GM12878 (cell line): ENCODE results near the gene PCK1. TPM values are rescaled to one million over a fixed set of nuclear protein-coding genes. Genes with fewer than 3 reads are reported as not detected.

Experiments
- ATAC-seq: fragments of 200-7000 bp; cut with Tn5 transposase; 3 replicates; pipeline ENCODE4 v1.9.1; 2020; ENCODE audit warnings: mild to moderate bottlenecking, moderate library complexity
- BruUV-seq: library from RNA; stranded (reverse); fragments of 400-500 nt; replicated peaks from 2 replicates; lab custom pipeline; 2021; lab: Mats Ljungman, UMichigan
- CTCF ChIA-PET: fragments of 300-600 bp; sonication (Branson Sonifier 250); formaldehyde crosslinking; extraction: SDS; loops from one replicate; lab custom pipeline; 2021; ENCODE audit warnings: inconsistent platforms; lab: Yijun Ruan, JAX
- POLR2A ChIA-PET: fragments of 350-600 bp; formaldehyde crosslinking; extraction: SDS; loops from one replicate; lab custom pipeline; 2021; ENCODE audit warnings: inconsistent platforms; lab: Charles Lee
- RAD21 ChIA-PET: fragments of 300-600 bp; sonication (Branson Sonifier 250); formaldehyde crosslinking; loops from one replicate; lab custom pipeline; 2023; ENCODE audit warnings: antibody characterized with exemption; ENCODE audit not compliant: unreplicated experiment; lab: Charles Lee
- SMC1A ChIA-PET: fragments of 300-600 bp; sonication (Branson Sonifier 250); formaldehyde crosslinking; loops from one replicate; lab custom pipeline; 2023; ENCODE audit not compliant: unreplicated experiment, uncharacterized antibody; lab: Charles Lee
- DNase-seq: peaks from one replicate; pipeline ENCODE4 v3.0.0-alpha.2; 2011; ENCODE audit warnings: low read depth, low spot score
- FAIRE-seq: peaks from 3 replicates; lab custom pipeline; 2011; peaks lifted over from hg19 to GRCh38; lab: Jason Lieb, UNC
- H2AFZ ChIP-seq: 2 replicates; pipeline ENCODE4 v1.6.0; 2011; ENCODE audit warnings: low read depth, low read length, control low read depth; ENCODE audit not compliant: control insufficient read depth
- H3K27ac ChIP-seq: 2 replicates; pipeline ENCODE4 v1.5.1; 2011; ENCODE audit warnings: control low read depth; ENCODE audit not compliant: control insufficient read depth, insufficient read depth
- H3K27me3 ChIP-seq, 2 experiments: replicated peaks in 1 of 2; 2 replicates each; pipeline versions ENCODE4 v1.6.0 to v1.6.1; 2011; ENCODE audit warnings: low read length in 1 of 2; ENCODE audit not compliant: control insufficient read depth in 2 of 2, insufficient read depth in 2 of 2
- H3K36me3 ChIP-seq, 2 experiments: 2 replicates each; pipeline ENCODE4 v1.5.1; 2011; ENCODE audit warnings: low read length in 1 of 2; ENCODE audit not compliant: control insufficient read depth in 2 of 2, insufficient read depth in 2 of 2
- H3K4me1 ChIP-seq: 2 replicates; pipeline ENCODE4 v1.6.1; 2011; ENCODE audit warnings: mild to moderate bottlenecking, low read length, moderate library complexity, mixed read lengths; ENCODE audit not compliant: control insufficient read depth, insufficient read depth
- H3K4me2 ChIP-seq: 2 replicates; pipeline ENCODE4 v1.6.0; 2011; ENCODE audit warnings: control low read depth; ENCODE audit not compliant: control insufficient read depth, insufficient read depth
- H3K4me3 ChIP-seq: fragments of 200-600 bp; sonication (generic); 2 replicates; pipeline ENCODE4 v1.5.1; 2016
- H3K79me2 ChIP-seq: 2 replicates; pipeline ENCODE4 v1.6.0; 2011; ENCODE audit warnings: low read length; ENCODE audit not compliant: control insufficient read depth, insufficient read depth
- H3K9ac ChIP-seq: 2 replicates; pipeline ENCODE4 v1.8.0; 2011; ENCODE audit warnings: low read length, control low read depth, mixed read lengths; ENCODE audit not compliant: control insufficient read depth, insufficient read depth
- H3K9me3 ChIP-seq: replicated peaks from 3 replicates; pipeline ENCODE4 v1.5.1; 2011; ENCODE audit warnings: mild to moderate bottlenecking, low read length; ENCODE audit not compliant: control insufficient read depth, insufficient read depth
- H4K20me1 ChIP-seq: 2 replicates; pipeline ENCODE4 v1.6.0; 2011; ENCODE audit not compliant: control insufficient read depth, insufficient read depth
- BCL11A ChIP-seq: IDR thresholded peaks from 2 replicates; pipeline ENCODE4 v1.6.1; 2011; ENCODE audit warnings: low read depth, low read length
- CHD2 ChIP-seq: IDR thresholded peaks from 2 replicates; pipeline ENCODE4 v1.6.1; 2011; ENCODE audit warnings: low read depth, low read length, improper control_type of control experiment, borderline replicate concordance
- GATAD2B ChIP-seq: fragments of 450-650 bp; conservative IDR thresholded peaks from 2 replicates; pipeline ENCODE4 v1.6.1; 2017; ENCODE audit warnings: low read depth, mild to moderate bottlenecking, moderate library complexity
- SUZ12 ChIP-seq: fragments of 200-600 bp; sonication (generic); IDR thresholded peaks from one replicate; pipeline ENCODE4 v1.6.1; 2018; ENCODE audit warnings: antibody characterized with exemption, mild to moderate bottlenecking; ENCODE audit not compliant: unreplicated experiment
- WGBS: methylation state at CpG from one replicate; pipeline ENCODE4 v1.1.6; 2016; ENCODE audit warnings: low lambda C conversion rate; ENCODE audit not compliant: insufficient replicate concordance, insufficient coverage; ENCODE audit errors: missing lambda C conversion rate; 5-methylcytosine and 5-hydroxymethylcytosine counted together
- in situ Hi-C: fragments of 300-500 bp; cut with MboI; formaldehyde crosslinking; loops from 9 replicates; pipeline ENCODE4 v1.14.3; 2018; ENCODE audit warnings: mixed read lengths
- intact Hi-C: fragments of 100-400 bp; cut with micrococcal nuclease; formaldehyde crosslinking; loops from one replicate; pipeline ENCODE4 v1.14.2; 2022; ENCODE audit not compliant: unreplicated experiment
- polyA plus RNA-seq, 11 experiments: library from polyadenylated mRNA; depleted of rRNA in 4 of 11; unstranded in 6 of 11; stranded (reverse) in 5 of 11; fragments of >200 nt; fragmentation: Nextera tagmentation in 4 of 11; fragmentation: Illumina TruSeq in 1 of 11; extraction: Ambion mirVana in 4 of 11; extraction: Trizol in 1 of 11; gene quantifications; 1 replicate in 1 of 11; 2 replicates in 10 of 11; pipeline versions ENCODE4 v1.2.1 to v1.2.3, GENCODE V29; 2011 to 2016; ENCODE audit warnings: inconsistent platforms in 2 of 11, missing spikeins in 2 of 11, low read depth in 1 of 11
- total RNA-seq, 4 experiments: library from RNA; depleted of rRNA in 3 of 4; stranded (reverse); fragments of >200 nt in 3 of 4; fragmentation: Illumina TruSeq in 1 of 4; extraction: Trizol in 1 of 4; gene quantifications; 2 replicates each; pipeline versions ENCODE4 v1.2.1 to v1.2.3, GENCODE V29; 2013 to 2021
- TF ChIP-seq, protein P1 (sequence below): IDR thresholded peaks from 2 replicates; pipeline ENCODE4 v1.6.1; 2011; ENCODE audit warnings: borderline replicate concordance, low read depth, mild to moderate bottlenecking, moderate library complexity, mixed read lengths, low read length; ENCODE audit not compliant: insufficient read depth; ENCODE audit errors: extremely low read length
- TF ChIP-seq, protein P2 (sequence below): fragments of 450-650 bp; conservative IDR thresholded peaks from 2 replicates; pipeline ENCODE4 v1.6.1; 2017; ENCODE audit warnings: mild to moderate bottlenecking, moderate library complexity

The PCK1 gene
- total and polyA plus RNA-seq, 10 of the 15 experiments (the other 5 are each of a cell fraction or from before 2014, with no cell fraction given) = 0.02 to 0.33 (median 0.09) TPM; not detected in 5

GRCh38 chr20:57564951-57565642 lies 4.2 kb downstream of the PCK1 start:
- no peaks in the 10 kb centered on the region for H3K4me1 ChIP-seq
- in situ Hi-C loops (no loop called here), intact Hi-C loops (no loop called here)
- CTCF ChIA-PET = interaction anchor here (0.6 to 1.5 kb wide), 2 partner anchors 48 to 51 kb away, joined by 3 to 4 read pairs; no protein-coding TSS in a partner anchor
- no peaks in the 10 kb centered on the region for H3K79me2 ChIP-seq
- no peak overlapping the region for H2AFZ ChIP-seq
- RAD21 ChIA-PET = no interaction called here
- SMC1A ChIA-PET = no interaction called here
- no peak overlapping the region for H3K9ac ChIP-seq
- no TSS peak for BruUV-seq
- WGBS = 44% methylated on average over 11 of the region's 11 CpGs
- no peak overlapping the region for H3K27ac ChIP-seq
- TF ChIP-seq SUZ12 (no peak), BCL11A (no peak), GATAD2B (no peak), CHD2 (no peak)
- TF ChIP-seq, protein P1, sequence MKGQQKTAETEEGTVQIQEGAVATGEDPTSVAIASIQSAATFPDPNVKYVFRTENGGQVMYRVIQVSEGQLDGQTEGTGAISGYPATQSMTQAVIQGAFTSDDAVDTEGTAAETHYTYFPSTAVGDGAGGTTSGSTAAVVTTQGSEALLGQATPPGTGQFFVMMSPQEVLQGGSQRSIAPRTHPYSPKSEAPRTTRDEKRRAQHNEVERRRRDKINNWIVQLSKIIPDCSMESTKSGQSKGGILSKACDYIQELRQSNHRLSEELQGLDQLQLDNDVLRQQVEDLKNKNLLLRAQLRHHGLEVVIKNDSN = no peak
- TF ChIP-seq, protein P2, sequence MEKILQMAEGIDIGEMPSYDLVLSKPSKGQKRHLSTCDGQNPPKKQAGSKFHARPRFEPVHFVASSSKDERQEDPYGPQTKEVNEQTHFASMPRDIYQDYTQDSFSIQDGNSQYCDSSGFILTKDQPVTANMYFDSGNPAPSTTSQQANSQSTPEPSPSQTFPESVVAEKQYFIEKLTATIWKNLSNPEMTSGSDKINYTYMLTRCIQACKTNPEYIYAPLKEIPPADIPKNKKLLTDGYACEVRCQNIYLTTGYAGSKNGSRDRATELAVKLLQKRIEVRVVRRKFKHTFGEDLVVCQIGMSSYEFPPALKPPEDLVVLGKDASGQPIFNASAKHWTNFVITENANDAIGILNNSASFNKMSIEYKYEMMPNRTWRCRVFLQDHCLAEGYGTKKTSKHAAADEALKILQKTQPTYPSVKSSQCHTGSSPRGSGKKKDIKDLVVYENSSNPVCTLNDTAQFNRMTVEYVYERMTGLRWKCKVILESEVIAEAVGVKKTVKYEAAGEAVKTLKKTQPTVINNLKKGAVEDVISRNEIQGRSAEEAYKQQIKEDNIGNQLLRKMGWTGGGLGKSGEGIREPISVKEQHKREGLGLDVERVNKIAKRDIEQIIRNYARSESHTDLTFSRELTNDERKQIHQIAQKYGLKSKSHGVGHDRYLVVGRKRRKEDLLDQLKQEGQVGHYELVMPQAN = no peak
- TF ChIP-seq, all 136 proteins: peak for 0
- POLR2A ChIA-PET = no interaction called here
- Histone ChIP-seq H3K27me3 (peaks cover 0 to 5% of the 10 kb centered on the region in 2 experiments; a peak in 3 of 4 replicates), H3K9me3 (no peaks in the 10 kb centered on the region), H3K4me2 (no peak overlapping the region), H3K36me3 (no peaks in the 10 kb centered on the region), H4K20me1 (no peaks in the 10 kb centered on the region), H3K4me3 (no peak overlapping the region)
- DNase-seq (no peak), FAIRE-seq (no peak), ATAC-seq (no peak)
